NCI-H526 (cell line): ENCODE results near the gene PTPRR.

Experiments
- DNase-seq, 2 experiments: peaks; one replicate each; lab custom pipeline; 2025; lab: John Stamatoyannopoulos, UW

PTPRR gene

DNA sequence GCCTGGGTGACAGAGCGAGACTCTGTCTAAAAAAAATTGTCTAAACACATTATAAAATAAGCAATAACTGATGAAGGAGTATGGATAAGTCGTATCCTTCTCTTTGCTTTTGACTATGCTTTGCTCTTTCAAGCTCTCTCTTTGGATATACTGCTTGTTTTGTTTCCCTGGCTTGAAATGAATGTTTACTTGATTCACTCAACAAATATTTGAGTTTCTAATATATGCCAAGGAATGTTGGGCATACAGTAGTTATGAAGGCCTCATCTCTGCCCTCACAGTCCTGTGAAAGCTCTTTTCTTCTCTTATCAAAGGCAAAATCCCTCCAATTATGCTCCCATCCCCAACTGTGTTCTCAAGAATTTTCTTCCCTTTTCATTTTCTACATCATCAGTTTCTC, 123.5 kb downstream of the PTPRR start:
- no peak for DNase-seq

DNA sequence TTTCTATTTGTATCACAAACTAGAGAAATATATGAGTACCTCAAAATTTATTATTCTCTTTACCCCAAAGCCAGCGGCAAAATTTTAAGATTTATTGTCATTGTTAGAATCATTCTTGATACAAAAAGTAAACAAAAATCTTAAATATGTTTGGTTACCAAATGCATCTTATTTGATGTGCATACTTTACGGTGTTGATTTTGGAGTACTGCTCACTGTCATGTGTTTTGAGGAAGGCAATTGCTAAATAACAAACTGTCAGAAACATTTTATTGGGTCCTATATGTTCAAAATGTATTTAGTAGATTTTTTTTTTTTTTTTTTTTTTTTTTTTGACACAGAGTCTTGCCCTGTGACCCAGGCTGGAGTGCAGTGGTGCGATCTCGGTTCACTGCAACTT, 124.9 kb downstream of the PTPRR start:
- no peak for DNase-seq

DNA sequence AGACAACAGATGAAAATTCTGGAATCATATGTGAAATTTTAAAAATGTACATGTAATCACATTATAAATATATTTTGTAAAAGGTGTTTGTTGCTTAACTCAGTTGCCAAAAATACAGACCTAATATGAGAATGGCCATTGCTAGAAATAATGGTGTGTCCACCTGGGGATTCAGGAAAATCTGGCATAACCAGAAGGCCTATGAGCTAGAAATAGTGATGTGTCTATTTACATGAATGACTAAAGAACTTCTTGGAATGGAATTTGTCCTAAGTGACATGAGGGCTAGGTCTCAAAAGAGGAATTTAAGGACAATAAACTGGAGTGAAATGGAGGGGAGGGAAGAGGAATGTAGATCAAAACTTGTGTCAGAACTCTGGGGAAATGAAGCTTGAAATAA, 126.4 kb downstream of the PTPRR start:
- DNase-seq, result no peak

DNA sequence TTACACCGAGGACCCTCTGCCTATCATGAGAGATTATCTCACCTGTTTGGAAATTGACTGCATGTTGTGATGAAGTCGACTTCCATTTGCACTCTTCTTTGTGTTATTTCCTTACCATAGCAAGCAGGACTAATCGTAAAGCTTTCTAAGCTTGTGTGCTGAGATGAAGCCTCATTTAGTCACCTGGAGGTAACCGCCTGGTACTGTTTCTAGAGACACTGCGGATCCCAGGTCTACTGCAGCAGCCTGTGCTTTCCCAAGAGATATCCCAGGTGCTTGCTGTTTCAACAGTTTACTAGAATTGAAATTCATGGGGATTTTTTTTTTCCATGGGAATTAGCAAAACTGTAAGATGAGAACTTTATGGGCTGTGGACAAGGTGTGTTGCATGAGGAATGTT, 131.8 kb downstream of the PTPRR start:
- no peak for DNase-seq

DNA sequence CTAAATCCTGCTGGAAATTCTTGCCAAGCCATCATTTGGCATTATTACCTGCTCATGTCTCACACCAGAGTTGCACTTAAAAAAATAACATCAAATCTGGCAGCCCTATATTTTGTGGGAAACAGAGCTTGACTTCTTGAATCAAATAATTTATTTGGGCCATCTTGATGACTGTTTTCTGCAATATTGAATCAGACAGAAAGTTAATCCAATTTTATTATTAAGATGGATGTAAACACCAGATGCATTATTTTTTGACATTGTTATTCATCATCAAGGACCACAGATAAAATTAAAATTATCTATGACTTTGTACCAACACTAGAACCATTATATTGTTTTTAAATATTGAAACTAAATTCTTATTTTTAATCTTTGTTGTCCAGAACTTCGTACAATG, 132.9 kb downstream of the PTPRR start:
- no peak for DNase-seq

DNA sequence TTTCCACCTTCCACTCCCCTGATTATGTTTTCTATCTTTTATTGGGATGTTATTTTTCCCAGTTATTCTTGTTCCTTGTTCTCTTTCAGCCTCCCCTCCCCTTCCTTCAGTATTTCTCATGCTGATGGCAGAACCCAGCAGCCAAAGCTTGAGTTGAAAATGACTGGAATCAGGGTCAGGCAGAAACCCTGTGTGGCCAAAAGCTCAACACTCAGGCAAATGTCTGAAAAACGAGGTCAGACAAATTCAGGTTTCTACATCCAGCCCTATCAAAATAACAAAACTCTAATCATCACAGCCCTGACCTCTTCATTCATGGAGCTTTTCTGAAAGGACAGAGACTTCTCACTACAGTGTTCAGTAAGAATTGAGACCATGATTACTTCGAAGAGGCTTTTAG, 134.6 kb downstream of the PTPRR start:
- no peak for DNase-seq

DNA sequence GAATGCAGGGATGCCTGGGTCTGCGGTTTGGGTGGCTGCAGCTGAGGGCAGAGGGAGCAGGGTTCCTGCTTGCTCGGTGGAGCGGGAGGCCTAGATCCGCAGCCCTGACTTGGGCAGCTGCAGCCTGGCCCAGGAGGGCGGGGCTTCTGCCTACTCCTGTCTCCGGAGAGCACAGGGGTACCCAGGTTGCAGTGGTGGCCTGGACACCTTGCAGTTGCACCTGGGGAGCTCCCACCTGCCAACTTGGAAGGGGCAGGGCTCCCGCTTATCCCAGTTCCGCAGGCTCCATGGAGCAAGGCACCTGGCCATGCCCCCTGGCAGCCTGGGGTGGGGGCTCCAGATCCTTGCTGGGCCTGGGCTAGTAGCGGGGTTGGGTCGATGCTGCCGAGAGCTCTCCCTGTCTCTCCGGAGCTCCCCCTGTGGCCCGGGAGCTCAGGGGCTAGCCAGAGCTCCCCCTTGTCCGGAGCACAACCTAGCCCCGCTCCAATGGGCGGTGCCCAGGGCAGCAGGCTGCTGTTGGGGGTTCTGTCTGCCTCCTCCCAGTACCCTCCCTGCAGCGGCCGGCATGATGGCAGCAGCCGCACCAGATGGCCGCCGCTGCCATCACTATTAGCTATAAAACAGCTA, 136.4 kb downstream of the PTPRR start:
- no peak for DNase-seq

DNA sequence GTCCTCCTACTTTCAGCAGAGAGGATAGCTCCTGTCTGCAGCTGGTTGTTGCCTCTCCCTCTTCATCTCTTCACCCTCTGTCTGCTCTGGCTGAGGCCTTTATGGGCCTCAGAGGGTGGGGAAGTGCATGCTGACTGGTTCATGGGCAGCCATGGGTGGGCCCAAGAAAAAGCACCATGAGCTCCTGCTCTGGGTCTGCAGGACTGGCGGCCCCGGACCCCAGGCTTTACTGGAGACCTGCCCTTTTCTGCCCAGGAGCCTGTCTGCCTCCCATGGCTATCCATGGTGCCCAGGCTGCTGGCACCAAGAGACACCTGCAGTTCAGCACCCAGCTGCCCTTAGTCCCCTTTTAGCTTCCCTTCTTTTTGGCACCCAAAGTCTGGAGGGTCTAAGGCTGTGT, 137.1 kb downstream of the PTPRR start:
- no peak for DNase-seq

DNA sequence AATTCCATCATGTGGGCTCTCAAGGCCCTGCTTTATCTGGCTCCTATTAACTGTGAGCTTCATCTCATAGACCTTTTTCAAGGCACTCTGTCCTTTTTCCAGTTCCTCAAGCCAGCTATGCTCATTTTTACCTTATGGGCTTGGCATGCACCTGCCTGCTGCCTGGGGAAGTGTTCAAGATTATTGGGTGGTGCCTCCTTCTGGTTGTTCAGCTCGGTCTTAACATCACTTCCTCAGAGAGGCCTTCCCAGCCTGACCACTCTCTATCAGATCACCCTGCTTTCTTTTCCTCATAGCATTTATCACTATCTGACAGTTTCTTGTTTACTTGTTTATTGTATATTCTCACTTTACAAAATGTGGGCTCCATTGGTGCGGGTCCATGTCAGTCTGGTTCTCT, 141.3 kb downstream of the PTPRR start:
- no peak for DNase-seq

DNA sequence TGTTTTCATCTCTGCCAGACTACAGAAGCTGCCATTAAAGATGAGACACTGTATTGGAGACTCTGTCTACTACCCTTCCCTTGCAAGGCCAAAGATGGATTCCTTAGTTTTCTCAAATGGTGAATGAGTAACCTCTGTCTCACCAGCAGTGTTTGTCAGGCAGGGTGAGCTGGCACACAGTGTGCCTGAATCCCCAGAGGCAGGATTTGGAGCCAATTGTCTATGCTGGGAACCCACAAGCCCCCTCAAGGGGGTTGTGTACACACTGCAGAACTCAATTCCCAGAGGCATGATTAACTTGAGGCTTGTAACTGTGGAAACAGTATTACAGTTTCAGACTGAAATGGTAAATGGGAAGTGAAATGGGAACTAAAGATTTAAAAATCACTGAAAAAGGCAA, 146.5 kb downstream of the PTPRR start:
- DNase-seq, result peak in 1 of 2 experiments; percentile 25

DNA sequence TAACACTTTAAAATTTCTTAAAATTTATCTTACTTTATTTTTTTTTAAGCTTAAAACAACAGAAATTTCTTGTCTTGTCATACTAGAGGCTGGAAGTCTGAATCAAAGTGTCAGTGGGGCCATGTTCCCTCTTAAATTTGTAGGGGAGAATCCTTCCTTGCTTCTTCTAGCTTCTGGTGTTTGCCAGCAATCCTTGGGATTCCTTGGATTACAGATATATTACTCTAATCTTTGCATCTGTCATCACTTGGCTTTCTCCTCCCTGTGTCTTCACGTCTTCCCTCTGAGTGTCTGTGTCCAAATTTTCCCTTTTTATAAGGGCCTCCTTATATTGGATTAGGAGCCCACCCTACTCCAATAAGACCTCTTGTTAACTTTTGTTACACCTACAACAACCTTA, 147.7 kb downstream of the PTPRR start:
- DNase-seq, result no peak

DNA sequence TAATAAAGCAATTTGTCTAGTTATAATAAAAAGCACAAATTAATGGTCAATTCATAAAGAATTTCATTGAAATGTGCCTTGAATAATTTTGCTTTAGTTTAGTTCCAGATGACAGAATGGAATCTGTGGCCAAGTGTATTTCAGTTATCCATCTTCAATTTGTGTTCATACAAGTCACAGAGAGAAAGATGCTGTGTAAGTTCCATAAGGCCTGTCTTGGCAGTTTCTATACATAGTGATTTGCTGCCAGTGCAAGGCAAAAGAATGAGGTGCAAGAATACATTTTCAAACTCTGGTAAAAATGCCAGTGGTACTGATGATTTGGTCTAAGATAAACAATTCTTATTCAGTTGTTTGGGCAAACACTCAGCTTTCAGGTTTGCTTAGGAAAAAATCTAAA, 149.0 kb downstream of the PTPRR start:
- DNase-seq, result no peak

DNA sequence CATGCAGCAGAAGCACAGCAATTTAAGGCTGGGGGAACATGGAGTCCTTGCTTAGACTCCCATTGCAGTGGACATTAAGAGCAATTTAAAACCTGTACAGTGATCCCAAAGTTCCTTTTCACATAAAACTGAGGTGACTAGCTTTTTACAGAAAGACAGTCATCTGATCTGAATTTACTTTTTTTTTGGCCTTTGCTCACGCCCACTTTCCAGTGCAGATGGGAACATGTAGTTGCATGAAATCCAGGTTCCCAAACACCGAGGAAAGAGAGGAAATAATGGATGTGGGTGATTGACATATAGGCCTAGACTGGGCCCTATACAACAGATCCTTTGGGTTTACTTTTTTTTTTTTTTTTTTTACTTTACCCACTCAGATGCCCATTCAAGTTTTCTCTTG, 156.9 kb downstream of the PTPRR start:
- DNase-seq, result no peak

DNA sequence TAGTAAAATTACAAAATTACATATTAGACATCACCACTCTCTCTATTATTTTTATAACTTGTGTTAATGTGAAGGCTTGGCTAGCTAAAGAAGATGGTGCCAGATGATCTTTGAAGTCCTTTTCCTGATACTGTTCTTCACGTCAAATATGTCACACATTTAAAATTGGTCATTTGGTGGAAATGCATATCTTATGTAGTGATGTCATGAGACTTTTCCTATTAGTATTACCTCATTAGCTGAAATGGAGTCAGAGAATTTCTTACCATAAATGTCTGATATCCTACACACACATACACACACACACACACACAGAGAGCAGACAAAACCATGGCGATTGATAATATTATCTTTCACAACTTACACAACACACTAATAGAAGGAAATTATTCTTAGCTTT, 158.5 kb downstream of the PTPRR start:
- DNase-seq, result no peak

DNA sequence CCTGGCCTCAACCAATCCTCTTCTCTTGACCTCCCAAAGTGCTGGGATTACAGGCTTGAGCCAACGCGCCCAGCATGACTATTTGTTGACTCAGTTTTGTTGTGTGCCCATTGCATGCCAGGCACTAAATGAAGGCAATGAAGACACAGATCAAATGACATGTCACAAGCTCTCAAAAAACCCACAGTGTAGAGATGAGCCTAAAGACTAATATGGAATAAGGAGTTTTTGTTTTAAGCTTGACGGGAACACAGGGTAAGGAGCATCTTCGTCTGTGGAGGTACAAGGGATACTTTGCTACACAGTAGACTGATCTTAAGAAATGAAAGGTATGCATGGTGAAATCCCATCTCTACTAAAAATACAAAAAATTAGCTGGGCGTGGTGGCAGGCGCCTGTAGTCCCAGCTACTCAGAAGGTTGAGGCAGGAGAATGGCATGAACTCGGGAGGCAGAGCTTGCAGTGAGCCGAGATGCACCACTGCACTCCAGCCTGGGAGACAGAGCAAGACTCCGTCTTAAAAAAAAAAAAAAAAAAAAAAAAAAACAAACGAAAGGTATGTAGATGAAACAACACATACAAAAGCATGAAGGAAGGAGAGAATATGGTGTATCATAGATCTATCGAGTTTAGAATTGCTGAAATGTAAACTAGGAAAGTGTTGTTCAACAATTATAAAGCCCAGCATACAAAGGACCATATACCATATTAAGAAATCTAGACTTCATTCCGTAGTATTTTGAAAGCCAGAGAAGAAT, 161.2 kb downstream of the PTPRR start:
- no peak for DNase-seq

DNA sequence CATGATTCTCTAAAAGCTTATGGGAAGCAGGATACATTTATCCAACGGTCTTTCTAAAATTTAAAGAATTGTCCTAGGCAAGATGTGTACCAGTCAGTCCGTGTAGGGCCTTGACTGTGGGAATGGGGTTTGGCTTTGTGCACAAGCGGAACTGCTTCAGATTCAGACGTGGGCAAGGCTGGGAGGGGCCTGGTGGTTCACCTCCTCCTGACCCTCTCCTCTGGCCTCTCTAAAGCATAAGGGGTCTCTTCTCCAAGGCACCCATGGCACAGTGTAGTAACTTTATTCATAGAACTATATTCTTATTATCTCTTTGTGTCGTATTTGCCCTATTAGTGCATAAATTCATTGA, 162.1 kb downstream of the PTPRR start:
- DNase-seq, result no peak

DNA sequence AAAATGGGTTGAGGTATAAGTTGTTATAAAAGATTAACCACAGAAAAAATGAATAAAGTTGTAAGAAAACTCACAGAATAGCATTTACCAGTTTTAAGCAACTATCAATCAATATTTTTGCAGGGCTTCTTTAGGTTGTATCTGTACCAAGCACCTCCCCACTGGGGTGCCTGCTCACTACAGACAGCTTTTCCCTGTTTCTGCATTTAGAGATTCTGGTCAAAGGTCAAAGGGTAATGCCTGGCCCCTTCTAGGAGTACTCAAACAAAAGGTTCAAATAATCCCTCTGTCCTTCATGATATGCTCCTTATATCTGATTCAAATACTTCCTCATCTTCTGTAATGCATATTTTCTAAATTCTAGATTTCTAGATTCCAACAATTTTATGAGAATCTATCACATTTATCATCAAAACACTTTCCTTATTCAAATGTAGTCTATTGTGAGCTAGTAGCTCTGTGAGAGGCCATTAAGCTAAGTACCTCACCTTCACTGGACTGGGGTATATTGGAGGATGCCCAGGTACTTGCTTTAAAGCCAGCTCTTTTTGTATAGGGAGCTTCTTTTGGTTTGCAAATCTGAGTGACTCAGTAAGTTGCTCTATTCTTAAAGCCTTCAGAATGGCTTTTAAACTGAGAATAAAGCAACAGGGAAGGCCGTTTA, 162.6 kb downstream of the PTPRR start:
- DNase-seq, result no peak

DNA sequence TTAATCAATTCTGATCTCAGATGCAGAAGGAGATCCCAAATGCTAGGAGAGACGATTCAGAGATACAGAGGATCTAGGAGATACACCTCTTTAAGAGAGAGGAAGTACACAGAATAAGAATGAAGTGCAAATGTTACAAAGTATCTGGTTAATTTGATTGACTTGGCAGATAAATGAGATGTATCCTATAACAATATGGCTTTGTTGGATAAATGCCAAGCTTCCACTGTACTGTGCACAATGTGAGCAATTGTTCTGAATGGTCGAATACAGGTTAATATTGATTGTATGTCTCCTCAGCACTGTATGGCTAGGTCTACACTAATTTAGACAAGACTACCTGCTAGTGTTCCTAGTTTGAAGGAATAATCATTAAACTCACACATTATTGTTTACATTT, 163.7 kb downstream of the PTPRR start:
- DNase-seq, result peak; percentile 9 to 27

DNA sequence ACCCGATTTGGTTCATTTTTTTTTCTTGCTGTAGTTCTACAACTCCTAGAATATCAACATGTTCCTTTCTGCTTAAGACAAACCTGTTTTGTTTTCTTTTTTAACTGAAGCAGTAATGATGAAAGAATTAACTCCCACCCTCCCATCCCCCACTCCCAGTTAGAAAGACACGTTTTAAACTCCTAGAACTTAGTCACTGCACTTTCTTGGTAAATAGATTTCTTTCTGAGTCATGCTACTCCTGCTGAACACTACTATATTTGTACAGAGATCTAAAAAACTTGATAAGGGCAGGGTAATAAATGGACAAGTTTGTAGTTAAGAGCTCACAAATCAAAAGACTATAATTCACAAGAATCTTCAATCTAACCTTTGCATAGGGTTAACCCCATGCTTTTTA, 164.4 kb downstream of the PTPRR start:
- no peak for DNase-seq

DNA sequence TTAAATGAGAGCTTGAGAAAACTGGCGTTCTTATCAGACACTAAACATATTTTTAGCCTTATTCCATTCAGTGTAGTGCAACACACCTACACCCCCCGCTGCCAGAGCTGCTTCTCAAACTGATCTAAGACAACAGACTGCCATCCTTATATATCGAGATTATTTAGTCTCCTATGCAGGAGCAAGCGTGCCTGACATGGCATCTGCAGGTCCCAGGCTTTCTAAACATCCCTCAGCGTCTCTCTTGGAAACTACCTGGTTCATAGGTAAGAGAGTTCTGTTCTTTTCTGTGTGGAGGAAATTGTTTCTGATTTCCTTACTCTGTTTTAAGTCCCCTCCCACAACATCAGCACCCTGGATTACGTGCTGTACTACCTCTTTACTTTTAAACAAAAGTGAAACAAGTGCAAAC, 166.2 kb downstream of the PTPRR start:
- DNase-seq, result peak in 1 of 2 experiments; percentile 6

DNA sequence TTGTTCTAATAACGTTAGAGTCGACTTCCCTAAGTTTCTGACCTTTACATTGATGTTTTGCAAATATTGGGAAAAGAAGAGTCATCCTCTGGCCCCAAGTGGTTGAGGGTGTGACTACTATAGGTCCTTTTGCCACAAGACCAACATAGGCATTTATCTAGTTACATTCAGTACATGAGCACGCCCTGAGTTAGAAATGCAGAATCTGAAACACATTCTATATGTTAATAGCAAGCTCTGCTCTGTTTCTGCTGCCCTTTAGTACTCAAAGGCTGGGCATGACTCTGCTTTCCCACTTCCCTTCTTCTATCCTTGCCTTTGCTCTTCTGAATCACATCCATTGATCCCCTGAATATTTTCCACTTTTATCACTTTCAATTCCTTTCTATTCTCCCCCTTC, 168.2 kb downstream of the PTPRR start:
- DNase-seq, result no peak

DNA sequence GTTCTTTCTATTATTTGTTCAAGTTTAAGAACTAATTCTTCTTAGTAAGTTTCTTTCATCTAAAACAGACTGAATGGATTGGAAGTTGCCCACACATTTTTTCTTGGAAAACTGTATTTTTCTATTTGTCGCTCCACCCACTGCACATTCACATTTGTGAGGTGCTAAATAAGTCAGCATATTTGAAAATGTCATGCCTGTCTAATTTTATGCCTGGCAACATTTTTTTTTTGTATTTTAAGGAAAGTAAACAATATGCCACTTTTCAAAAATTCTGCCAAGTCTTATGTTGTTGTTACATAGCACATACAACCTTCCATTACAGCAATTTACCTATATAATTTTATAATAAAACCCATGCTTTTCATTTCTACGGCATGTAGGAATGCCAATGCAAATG, 170.6 kb downstream of the PTPRR start:
- no peak for DNase-seq

DNA sequence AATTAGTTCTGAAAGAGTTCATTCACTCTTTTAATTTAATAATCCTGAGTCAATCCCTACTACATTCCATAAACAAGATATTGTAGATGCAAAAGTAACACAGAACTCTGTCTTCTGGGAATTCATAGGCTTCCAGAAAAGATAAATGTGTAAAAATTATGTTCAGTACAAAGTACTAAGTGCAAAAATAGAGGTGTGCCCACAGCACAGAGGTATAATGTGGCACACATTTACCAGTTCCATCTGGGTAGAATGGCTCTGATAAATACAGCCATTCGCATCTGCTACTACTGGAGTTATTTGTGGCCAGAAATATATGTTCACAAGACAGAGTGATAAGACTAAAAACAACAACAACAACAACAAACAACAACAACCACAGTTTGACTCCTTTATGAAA, 171.7 kb downstream of the PTPRR start:
- no peak for DNase-seq
